Small intestine (tissue), 7 donors: ENCODE results near the gene MYH11. TPM values are rescaled to one million over a fixed set of nuclear protein-coding genes. Genes with fewer than 3 reads are reported as not detected.
"Not testable (repeated sequence)": the region's sequence is repeated elsewhere in the genome, so short reads cannot be mapped to it uniquely, and the experiment has no call there.

Experiments
- DNase-seq, 2 donors: peaks; one replicate each; pipeline versions ENCODE4 v3.0.0 to v3.0.0-alpha.2; 2013
- FAIRE-seq: peaks from 2 replicates; lab custom pipeline; 2012; peaks lifted over from hg19 to GRCh38; lab: Jason Lieb, UNC
- H3K27ac ChIP-seq, 3 donors: one replicate each; pipeline ENCODE4 v1.5.1; 2013; ENCODE audit warnings: low read length in 2 of 3, mild to moderate bottlenecking in 2 of 3, control low read depth in 1 of 3, inconsistent platforms in 1 of 3, low read depth in 1 of 3, moderate library complexity in 1 of 3
- H3K27me3 ChIP-seq, 3 donors: one replicate each; pipeline ENCODE4 v1.6.1; 2013; ENCODE audit warnings: low read length in 3 of 3, inconsistent platforms in 1 of 3; ENCODE audit not compliant: control insufficient read depth in 3 of 3, insufficient read depth in 3 of 3
- H3K36me3 ChIP-seq, 3 donors: one replicate each; pipeline ENCODE4 v1.6.1; 2013; ENCODE audit warnings: low read length in 3 of 3, inconsistent platforms in 1 of 3, low read depth in 1 of 3, mild to moderate bottlenecking in 1 of 3, moderate library complexity in 1 of 3; ENCODE audit not compliant: control insufficient read depth in 3 of 3, insufficient read depth in 2 of 3
- H3K4me1 ChIP-seq, 3 donors: one replicate each; pipeline ENCODE4 v1.6.1; 2013; ENCODE audit warnings: low read length in 2 of 3, inconsistent platforms in 1 of 3, low read depth in 1 of 3, mild to moderate bottlenecking in 1 of 3, moderate library complexity in 1 of 3; ENCODE audit not compliant: control insufficient read depth in 3 of 3, insufficient read depth in 2 of 3
- H3K4me3 ChIP-seq, 3 donors: one replicate each; pipeline ENCODE4 v1.5.1; 2013; ENCODE audit warnings: low read length in 3 of 3, control low read depth in 1 of 3, inconsistent platforms in 1 of 3, low read depth in 1 of 3, mild to moderate bottlenecking in 1 of 3, moderate library complexity in 1 of 3
- H3K9me3 ChIP-seq, 2 donors: one replicate each; pipeline ENCODE4 v1.6.1; 2013; ENCODE audit warnings: low read depth in 1 of 2, low read length in 1 of 2; ENCODE audit not compliant: control insufficient read depth in 2 of 2, insufficient read depth in 1 of 2
- WGBS, 3 donors: extraction: QIAGEN DNeasy Blood & Tissue Kit; methylation state at CpG; one replicate each; pipeline ENCODE4 v1.1.7; 2013; 5-methylcytosine and 5-hydroxymethylcytosine counted together
- polyA plus RNA-seq, 4 donors: library from polyadenylated mRNA; stranded (reverse) in 3 of 4; unstranded in 1 of 4; fragments of 200-250 nt in 3 of 4; fragments of 120-200 nt in 1 of 4; gene quantifications; one replicate each; pipeline versions ENCODE4 v1.2.1 to v1.2.3, GENCODE V29; 2013
- donor health status: healthy with polysubstance abuse.
- donor health status: control.
- donor health status: control.
- donor health status: Bipolar disorder and iron deficiency.
- donor health status: healthy.

Gene MYH11
- polyA plus RNA-seq, 4 donors: 3.4 to 89.6 (median 22.3) TPM

DNA sequence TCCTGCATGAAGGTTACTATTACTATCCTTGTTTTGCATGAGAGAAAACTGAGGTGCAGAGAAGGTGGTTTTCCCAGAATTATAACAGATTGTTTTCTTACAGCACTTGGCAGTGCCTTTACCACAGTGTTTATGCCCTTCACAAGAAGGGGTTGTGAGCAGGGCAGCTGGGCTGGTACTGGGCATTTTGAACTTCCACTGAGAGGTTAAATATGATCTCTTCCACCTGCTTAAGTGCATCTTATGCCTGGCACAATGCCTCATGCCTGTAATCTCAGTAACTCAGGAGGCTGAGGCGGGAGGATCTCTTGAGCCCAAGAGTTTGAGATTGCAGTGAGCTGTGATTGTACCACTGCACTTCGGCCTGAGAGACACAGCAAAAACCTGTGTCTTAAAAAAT, 170.5 kb downstream of the MYH11 start:
- no peak for DNase-seq
- Histone ChIP-seq H3K4me3 (no peak overlapping the region), H3K27ac (no peak overlapping the region), H3K4me1 (no peaks in the 10 kb centered on the region), H3K9me3 (no peaks in the 10 kb centered on the region), H3K27me3 (no peaks in the 10 kb centered on the region), H3K36me3 (peaks cover 10 to 36% (median 16%) of the 10 kb centered on the region in 3 donors)
- FAIRE-seq: no peak
- 90 to 100% (median 93%) methylated on average over 2 of the region's 2 CpGs for WGBS, 3 donors

DNA sequence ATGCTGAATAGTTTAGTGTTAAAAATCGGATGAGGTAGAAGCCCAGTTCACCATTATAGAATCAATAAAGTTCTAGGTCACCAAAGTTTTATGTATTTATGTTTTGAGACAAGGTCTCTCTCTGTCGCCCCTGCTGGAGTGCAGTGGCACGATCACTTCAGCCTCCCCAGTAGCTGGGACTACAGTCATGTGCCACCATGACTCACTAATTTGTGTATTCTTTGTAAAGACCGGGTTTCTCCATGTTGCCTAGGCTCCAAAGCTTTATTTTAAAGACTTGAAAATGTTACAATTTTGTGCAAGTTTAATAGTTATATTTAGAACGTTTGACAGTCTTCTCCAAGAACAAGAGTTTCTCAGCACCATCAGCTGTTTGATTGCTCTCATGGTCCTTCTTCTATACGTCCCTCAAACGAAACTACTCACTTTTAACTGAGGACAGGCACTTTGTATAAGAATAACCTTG, 174.7 kb downstream of the MYH11 start:
- Histone ChIP-seq H3K4me1 (no peaks in the 10 kb centered on the region), H3K9me3 (no peaks in the 10 kb centered on the region), H3K27ac (no peak overlapping the region), H3K36me3 (peaks cover 12 to 40% (median 12%) of the 10 kb centered on the region in 3 donors), H3K4me3 (no peak overlapping the region), H3K27me3 (no peaks in the 10 kb centered on the region)
- 64 to 72% (median 71%) methylated on average over 7 of the region's 7 CpGs for WGBS, 3 donors
- no peak for FAIRE-seq
- peak; percentile 20 to 58 for DNase-seq

DNA sequence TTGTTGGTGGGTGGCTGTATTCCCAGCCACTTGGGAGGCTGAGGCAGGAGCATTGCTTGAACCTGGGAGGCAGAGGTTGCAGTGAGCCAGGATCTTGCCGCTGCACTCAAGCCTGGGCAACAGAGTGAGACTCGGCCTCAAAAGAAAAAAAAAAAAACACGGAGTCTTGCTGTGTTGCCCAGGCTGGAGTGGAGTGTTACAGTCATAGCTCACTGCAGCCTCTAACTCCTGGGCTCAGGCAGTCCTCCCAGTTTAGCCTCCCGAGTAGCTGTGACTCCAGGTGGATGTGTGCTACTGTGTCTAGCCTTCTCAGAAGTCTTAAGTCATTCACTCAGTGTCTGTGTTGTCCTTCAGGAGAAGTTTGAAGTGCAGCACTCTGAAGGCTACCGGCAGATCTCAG, 179.4 kb downstream of the MYH11 start:
- Histone ChIP-seq H3K4me1 (no peaks in the 10 kb centered on the region), H3K4me3 (no peak overlapping the region), H3K27me3 (no peaks in the 10 kb centered on the region), H3K36me3 (peaks cover 7 to 48% (median 12%) of the 10 kb centered on the region in 3 donors), H3K9me3 (no peaks in the 10 kb centered on the region), H3K27ac (no peak overlapping the region)
- FAIRE-seq (no peak), DNase-seq (no peak)
- WGBS, 3 donors: 96% methylated on average over 5 of the region's 5 CpGs

DNA sequence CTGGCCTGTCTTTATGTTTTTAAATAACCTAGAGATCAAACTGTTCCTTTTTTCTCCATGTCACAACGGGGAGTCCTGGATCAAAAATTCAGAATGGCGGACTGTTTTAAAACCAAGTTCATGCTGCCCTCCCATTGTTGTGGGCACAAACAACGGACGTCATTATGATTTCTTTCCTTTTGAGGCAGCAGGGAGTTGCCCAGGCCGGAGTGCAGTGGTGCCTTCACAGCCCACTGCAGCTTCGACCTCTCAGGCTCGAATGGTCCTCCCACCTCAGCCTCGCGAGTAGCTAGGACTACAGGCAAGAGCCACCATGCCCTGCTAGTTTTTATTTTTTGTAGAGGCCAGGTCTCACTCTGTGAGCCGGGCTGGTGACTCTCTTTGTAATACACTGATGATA, 180.3 kb downstream of the MYH11 start:
- no peaks in the 10 kb centered on the region for H3K9me3 ChIP-seq
- no peak for DNase-seq
- 81 to 90% (median 87%) methylated on average over 10 of the region's 10 CpGs for WGBS, 3 donors
- H3K36me3 ChIP-seq: peaks cover 7 to 52% (median 12%) of the 10 kb centered on the region in 3 donors
- H3K27me3 ChIP-seq: no peaks in the 10 kb centered on the region
- FAIRE-seq: no peak
- no peaks in the 10 kb centered on the region for H3K4me1 ChIP-seq
- no peak overlapping the region for H3K4me3 ChIP-seq
- H3K27ac ChIP-seq: no peak overlapping the region

DNA sequence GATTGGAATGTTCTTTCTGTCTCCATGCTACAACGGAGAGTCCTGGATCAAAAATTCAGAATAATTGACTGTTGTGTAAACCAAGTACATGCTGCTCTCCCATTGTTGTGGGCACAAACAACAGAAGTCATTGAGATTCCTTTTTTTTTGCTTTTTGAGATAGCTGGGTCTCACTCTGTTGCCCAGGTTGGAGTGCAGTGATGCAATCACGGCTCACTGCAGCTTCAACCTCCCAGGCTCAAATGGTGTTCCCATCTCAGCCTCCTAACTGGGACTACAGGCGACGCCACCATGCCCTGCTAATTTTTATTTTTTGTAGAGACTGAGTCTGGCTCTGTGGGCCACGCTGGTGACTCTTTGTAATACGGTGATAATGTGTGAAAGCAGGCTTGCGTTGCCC, 182.3 kb downstream of the MYH11 start:
- 95 to 98% (median 96%) methylated on average over 7 of the region's 7 CpGs for WGBS, 3 donors
- Histone ChIP-seq H3K27me3 (no peaks in the 10 kb centered on the region), H3K36me3 (peaks cover 8 to 60% (median 9%) of the 10 kb centered on the region in 3 donors), H3K4me3 (no peak overlapping the region), H3K27ac (no peak overlapping the region), H3K4me1 (no peaks in the 10 kb centered on the region), H3K9me3 (no peaks in the 10 kb centered on the region)
- FAIRE-seq (no peak), DNase-seq (no peak)

DNA sequence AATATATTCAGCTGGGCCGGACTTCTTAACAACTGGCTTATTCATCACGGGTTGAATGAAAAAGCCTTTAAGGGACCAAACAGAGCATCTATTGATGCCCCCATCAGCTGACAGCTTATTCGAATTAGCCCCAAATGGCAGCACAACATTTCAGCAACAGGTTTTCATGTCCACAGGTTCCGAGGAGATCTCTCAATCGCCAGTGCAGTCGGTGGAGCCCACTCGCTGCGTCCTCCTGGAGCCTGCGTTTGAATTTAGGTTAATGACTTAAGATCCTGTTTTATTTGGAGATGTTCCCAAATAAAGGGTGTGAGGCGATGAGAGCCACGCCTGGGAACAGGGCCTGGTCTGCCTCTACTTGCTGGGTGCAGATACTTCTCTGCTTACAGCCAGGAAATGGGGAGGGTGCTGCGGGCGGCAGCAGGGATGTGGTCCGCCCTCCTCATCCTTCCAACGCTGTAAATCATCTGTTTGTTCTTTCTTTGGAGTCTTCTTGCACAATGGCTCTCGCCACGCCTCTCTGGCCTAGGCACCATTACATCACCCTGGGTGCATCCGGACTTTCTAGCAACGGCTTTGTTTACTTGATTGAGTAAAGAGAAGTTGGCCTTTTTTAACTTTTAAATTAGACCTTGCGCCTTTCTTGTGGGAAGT, 184.2 kb downstream of the MYH11 start:
- no peak for FAIRE-seq
- peak overlapping the region in 2 of 3 donors; percentile 10 to 90 for H3K27ac ChIP-seq

DNA sequence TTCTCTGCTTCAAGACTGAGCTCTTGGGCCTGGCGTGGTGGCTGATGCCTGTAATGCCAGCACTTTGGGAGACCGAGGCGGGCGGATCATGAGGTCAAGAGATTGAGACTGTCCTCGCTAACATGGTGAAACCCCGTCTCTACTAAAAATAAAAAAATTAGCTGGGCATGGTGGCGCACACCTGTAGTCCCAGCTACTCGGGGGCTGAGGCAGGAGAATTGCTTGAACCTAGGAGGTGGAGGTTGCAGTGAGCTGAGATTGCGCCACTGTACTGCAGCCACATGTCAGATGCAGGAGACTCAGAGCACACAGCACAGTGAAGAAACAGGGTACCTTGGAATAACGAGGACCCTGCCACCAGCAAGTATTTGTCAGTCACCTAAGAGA, 184.7 kb downstream of the MYH11 start:
- H3K27me3 ChIP-seq, H3K4me3 ChIP-seq, H3K4me1 ChIP-seq, H3K9me3 ChIP-seq, FAIRE-seq, DNase-seq: not testable (repeated sequence)
- H3K36me3 ChIP-seq: peaks cover 3 to 60% (median 10%) of the 10 kb centered on the region in 3 donors
- 92 to 95% (median 95%) methylated on average over 10 of the region's 10 CpGs for WGBS, 3 donors
- H3K27ac ChIP-seq: peak overlapping the region in 2 of 3 donors; percentile 10 to 90

More for the DNA sequence above, 184.2 kb downstream of the MYH11 start:
- no peaks in the 10 kb centered on the region for H3K27me3 ChIP-seq
- H3K9me3 ChIP-seq: no peaks in the 10 kb centered on the region
- H3K4me3 ChIP-seq: no peak overlapping the region
- no peaks in the 10 kb centered on the region for H3K4me1 ChIP-seq
- peak; percentile 37 to 57 for DNase-seq
- 33 to 71% (median 61%) methylated on average over 20 of the region's 20 CpGs for WGBS, 3 donors
- peaks cover 1 to 61% (median 8%) of the 10 kb centered on the region in 3 donors for H3K36me3 ChIP-seq

DNA sequence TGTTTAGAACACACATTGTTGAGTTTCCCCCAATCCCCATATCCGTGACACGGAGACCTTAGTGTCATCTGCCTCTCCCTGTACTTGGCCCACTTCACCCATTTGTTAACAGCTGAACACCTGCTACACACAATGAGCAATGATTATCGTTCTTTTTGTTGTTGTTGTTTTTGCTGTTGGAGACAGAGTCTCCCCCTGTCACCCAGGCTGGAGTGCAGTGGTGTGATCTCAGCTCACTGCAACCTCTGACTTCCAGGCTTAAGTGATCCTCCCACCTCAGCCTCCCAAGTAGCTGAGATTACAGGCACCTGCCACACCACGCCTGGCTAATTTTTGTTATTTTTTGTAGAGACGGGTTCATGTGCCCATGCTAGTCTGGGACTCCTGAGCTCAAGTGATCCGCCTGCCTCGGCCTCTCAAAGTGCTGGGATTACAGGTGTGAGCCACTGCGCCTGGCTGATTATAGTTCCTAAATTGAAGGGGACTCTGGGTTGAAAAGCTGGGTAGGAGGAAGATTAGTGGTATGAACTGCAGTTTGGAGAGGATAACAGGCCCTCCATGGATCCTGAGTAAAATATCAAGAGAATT, 185.2 kb downstream of the MYH11 start:
- FAIRE-seq (no peak), DNase-seq (no peak)
- peak overlapping the region in 1 of 3 donors; percentile 41 for H3K27ac ChIP-seq
- no peaks in the 10 kb centered on the region for H3K9me3 ChIP-seq
- H3K36me3 ChIP-seq: peaks cover 3 to 60% (median 12%) of the 10 kb centered on the region in 3 donors
- H3K4me1 ChIP-seq: no peaks in the 10 kb centered on the region
- 92 to 94% (median 93%) methylated on average over 8 of the region's 8 CpGs for WGBS, 3 donors
- H3K27me3 ChIP-seq: no peaks in the 10 kb centered on the region
- H3K4me3 ChIP-seq: no peak overlapping the region
